Measurements from ENCODE around the gene SETD5.
A peak's percentile ranks its signal among the peaks of the same experiment; 100 is the strongest.

Gene SETD5

GRCh38 chr3:9499455-9500107 lies 102.2 kb downstream of the SETD5 start:
- Mint-ChIP-seq H3K36me3 (ENCODE audit: insufficient read depth) (peaks cover 4% of the 10 kb centered on the region), H3K4me3 (no peak overlapping the region), H3K27me3 (peaks cover 36% of the 10 kb centered on the region), H3K4me1 (peaks cover 7% of the 10 kb centered on the region), H3K27ac (ENCODE audit: low read depth) (peak overlapping the region; percentile 53), H3K9me3 (no peaks in the 10 kb centered on the region)
- DNase-seq (ENCODE audit: low spot score in 2 of 2) (no peak), ATAC-seq (replicated peaks; ENCODE audit: extremely low read depth, poor library complexity, severe bottlenecking) (no peak)

GRCh38 chr3:9500108-9501050 lies 103.0 kb downstream of the SETD5 start:
- DNase-seq (ENCODE audit: low spot score in 2 of 2) (peak; percentile 36 to 47), ATAC-seq (replicated peaks; ENCODE audit: extremely low read depth, poor library complexity, severe bottlenecking) (peak; percentile 55)
- Mint-ChIP-seq H3K27ac (ENCODE audit: low read depth) (no peak overlapping the region), H3K4me3 (no peak overlapping the region), H3K4me1 (peaks cover 7% of the 10 kb centered on the region), H3K36me3 (ENCODE audit: insufficient read depth) (peaks cover 4% of the 10 kb centered on the region), H3K27me3 (peaks cover 36% of the 10 kb centered on the region), H3K9me3 (no peaks in the 10 kb centered on the region)

GRCh38 chr3:9501226-9501625 lies 103.8 kb downstream of the SETD5 start:
- Mint-ChIP-seq H3K27me3 (peaks cover 44% of the 10 kb centered on the region), H3K4me3 (no peak overlapping the region)
- no peak for ATAC-seq (replicated peaks; ENCODE audit: extremely low read depth, poor library complexity, severe bottlenecking)

GRCh38 chr3:9503283-9503682 lies 105.9 kb downstream of the SETD5 start:
- H3K36me3 Mint-ChIP-seq (ENCODE audit: insufficient read depth) = peaks cover 4% of the 10 kb centered on the region
- no peak overlapping the region for H3K27ac Mint-ChIP-seq (ENCODE audit: low read depth)
- peaks cover 62% of the 10 kb centered on the region for H3K27me3 Mint-ChIP-seq
- ATAC-seq (replicated peaks; ENCODE audit: extremely low read depth, poor library complexity, severe bottlenecking) (peak; percentile 43), DNase-seq (ENCODE audit: low spot score in 2 of 2) (peak; percentile 56)
- H3K4me1 Mint-ChIP-seq = peaks cover 7% of the 10 kb centered on the region
- H3K4me3 Mint-ChIP-seq = no peak overlapping the region
- no peaks in the 10 kb centered on the region for H3K9me3 Mint-ChIP-seq

More at GRCh38 chr3:9501226-9501625, 103.8 kb downstream of the SETD5 start:
- Mint-ChIP-seq H3K36me3 (ENCODE audit: insufficient read depth) (peaks cover 4% of the 10 kb centered on the region), H3K9me3 (no peaks in the 10 kb centered on the region), H3K4me1 (peaks cover 7% of the 10 kb centered on the region), H3K27ac (ENCODE audit: low read depth) (no peak overlapping the region)
- DNase-seq (ENCODE audit: low spot score in 2 of 2) = no peak

- no peak overlapping the region for H3K27ac Mint-ChIP-seq (ENCODE audit: low read depth)
- ATAC-seq (replicated peaks; ENCODE audit: extremely low read depth, poor library complexity, severe bottlenecking) (no peak), DNase-seq (ENCODE audit: low spot score in 2 of 2) (no peak)
- no peaks in the 10 kb centered on the region for H3K9me3 Mint-ChIP-seq
- H3K27me3 Mint-ChIP-seq = peaks cover 44% of the 10 kb centered on the region
- no peak overlapping the region for H3K4me3 Mint-ChIP-seq
- H3K4me1 Mint-ChIP-seq = no peaks in the 10 kb centered on the region
- H3K36me3 Mint-ChIP-seq (ENCODE audit: insufficient read depth) = peaks cover 2% of the 10 kb centered on the region
Measured at GRCh38 chr3:9507586-9508578, 110.5 kb downstream of the SETD5 start.

GRCh38 chr3:9508781-9509180 lies 111.4 kb downstream of the SETD5 start:
- Mint-ChIP-seq H3K4me1 (no peaks in the 10 kb centered on the region), H3K27me3 (peaks cover 44% of the 10 kb centered on the region), H3K36me3 (ENCODE audit: insufficient read depth) (peaks cover 2% of the 10 kb centered on the region), H3K9me3 (no peaks in the 10 kb centered on the region), H3K27ac (ENCODE audit: low read depth) (no peak overlapping the region), H3K4me3 (no peak overlapping the region)
- ATAC-seq (replicated peaks; ENCODE audit: extremely low read depth, poor library complexity, severe bottlenecking) (no peak), DNase-seq (ENCODE audit: low spot score in 2 of 2) (no peak)

- DNase-seq (ENCODE audit: low spot score in 2 of 2) (no peak), ATAC-seq (replicated peaks; ENCODE audit: extremely low read depth, poor library complexity, severe bottlenecking) (no peak)
- Mint-ChIP-seq H3K27ac (ENCODE audit: low read depth) (no peak overlapping the region), H3K4me1 (no peaks in the 10 kb centered on the region), H3K4me3 (no peak overlapping the region), H3K36me3 (ENCODE audit: insufficient read depth) (peaks cover 2% of the 10 kb centered on the region), H3K27me3 (peaks cover 24% of the 10 kb centered on the region), H3K9me3 (no peaks in the 10 kb centered on the region)
Measured at GRCh38 chr3:9512456-9513045, 115.1 kb downstream of the SETD5 start.

- Mint-ChIP-seq H3K4me1 (no peaks in the 10 kb centered on the region), H3K27me3 (peaks cover 12% of the 10 kb centered on the region), H3K27ac (ENCODE audit: low read depth) (no peak overlapping the region), H3K4me3 (no peak overlapping the region), H3K36me3 (ENCODE audit: insufficient read depth) (no peaks in the 10 kb centered on the region), H3K9me3 (no peaks in the 10 kb centered on the region)
- DNase-seq (ENCODE audit: low spot score in 2 of 2) (no peak), ATAC-seq (replicated peaks; ENCODE audit: extremely low read depth, poor library complexity, severe bottlenecking) (no peak)
Measured at GRCh38 chr3:9514306-9514705, 116.9 kb downstream of the SETD5 start.

- Mint-ChIP-seq H3K36me3 (ENCODE audit: insufficient read depth) (no peaks in the 10 kb centered on the region), H3K9me3 (no peaks in the 10 kb centered on the region), H3K27ac (ENCODE audit: low read depth) (no peak overlapping the region), H3K4me1 (no peaks in the 10 kb centered on the region), H3K27me3 (peaks cover 12% of the 10 kb centered on the region), H3K4me3 (no peak overlapping the region)
- DNase-seq (ENCODE audit: low spot score in 2 of 2) = no peak
- ATAC-seq (replicated peaks; ENCODE audit: extremely low read depth, poor library complexity, severe bottlenecking) = no peak
Measured at GRCh38 chr3:9514956-9515355, 117.5 kb downstream of the SETD5 start.

GRCh38 chr3:9525078-9525477 lies 127.7 kb downstream of the SETD5 start:
- Mint-ChIP-seq H3K4me3 (no peak overlapping the region), H3K4me1 (no peaks in the 10 kb centered on the region), H3K27me3 (peaks cover 65% of the 10 kb centered on the region), H3K9me3 (no peaks in the 10 kb centered on the region), H3K36me3 (ENCODE audit: insufficient read depth) (no peaks in the 10 kb centered on the region), H3K27ac (ENCODE audit: low read depth) (no peak overlapping the region)
- DNase-seq (ENCODE audit: low spot score in 2 of 2) (no peak), ATAC-seq (replicated peaks; ENCODE audit: extremely low read depth, poor library complexity, severe bottlenecking) (no peak)

Measured in central memory CD8-positive, alpha-beta T cell (primary cell).